SH-SY5Y (cell line): ENCODE data around the gene CENPC.

Source experiments
- GATA2 ChIP-seq: IDR thresholded peaks from 2 replicates; pipeline ENCODE4 v1.6.1; 2011; ENCODE audit warnings: mild to moderate bottlenecking, low read depth, low read length
- GATA3 ChIP-seq: IDR thresholded peaks from 2 replicates; pipeline ENCODE4 v1.6.1; 2011; ENCODE audit warnings: low read depth, mild to moderate bottlenecking, low read length, moderate library complexity

CENPC gene

DNA sequence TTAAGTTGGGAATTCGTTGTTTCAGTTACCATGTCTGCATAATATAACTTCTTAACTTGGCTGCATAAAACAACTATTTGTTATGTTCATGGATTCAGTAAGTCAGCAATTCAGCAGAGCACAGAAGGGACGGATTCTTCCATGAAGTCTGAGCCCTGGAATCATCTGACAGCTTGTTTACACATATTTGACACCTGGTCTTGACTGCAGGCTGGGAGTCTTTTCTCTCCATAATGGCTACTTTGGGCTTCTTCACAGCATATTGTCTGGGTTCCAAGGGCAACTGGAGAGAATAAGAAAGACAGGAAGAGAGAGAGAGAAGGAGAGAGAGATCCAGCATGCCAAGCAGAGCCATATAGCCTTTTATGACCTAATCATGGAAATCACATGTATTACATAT is 23.1 kb downstream of the CENPC start:
- TF ChIP-seq GATA2 = no peak
- TF ChIP-seq GATA3 = no peak

DNA sequence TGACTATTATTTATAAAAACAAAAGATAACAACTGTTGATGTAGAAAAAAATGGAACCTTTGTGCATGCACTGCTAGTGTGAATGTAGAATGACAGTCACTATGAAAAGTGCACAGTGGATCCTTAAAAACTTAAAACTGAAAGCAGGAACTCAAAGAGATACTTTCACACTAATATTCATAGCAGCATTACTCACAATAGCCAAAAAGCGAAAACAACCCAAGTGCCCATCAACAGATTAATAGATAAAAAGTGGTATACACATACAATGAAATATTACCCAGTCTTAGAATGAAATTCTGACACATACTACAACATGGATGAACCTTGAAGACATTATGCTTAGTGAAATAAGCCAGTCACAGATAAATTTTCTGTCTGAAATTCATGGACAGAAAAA is 23.8 kb downstream of the CENPC start:
- TF ChIP-seq GATA2 = no peak
- no peak for TF ChIP-seq GATA3

DNA sequence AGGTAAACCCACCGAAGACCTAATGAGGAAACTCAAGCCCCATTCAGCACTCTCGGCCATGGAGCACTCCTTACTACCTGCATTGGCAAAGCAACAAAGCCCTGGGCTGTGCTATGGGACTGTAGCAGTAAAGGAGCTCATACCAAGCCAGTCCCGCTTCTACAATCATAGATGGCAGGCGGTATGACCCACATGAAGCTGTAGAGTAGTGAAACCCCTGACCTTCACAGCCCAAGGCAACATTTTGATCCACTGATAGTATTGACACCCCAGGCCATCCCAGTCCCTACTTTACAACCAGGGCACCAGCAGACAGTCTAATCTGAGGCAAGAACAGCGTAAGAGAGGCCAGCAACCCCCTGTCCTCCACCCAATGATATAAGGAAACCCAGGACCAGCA is 25.2 kb downstream of the CENPC start:
- TF ChIP-seq GATA3 (no peak), GATA2 (no peak)

DNA sequence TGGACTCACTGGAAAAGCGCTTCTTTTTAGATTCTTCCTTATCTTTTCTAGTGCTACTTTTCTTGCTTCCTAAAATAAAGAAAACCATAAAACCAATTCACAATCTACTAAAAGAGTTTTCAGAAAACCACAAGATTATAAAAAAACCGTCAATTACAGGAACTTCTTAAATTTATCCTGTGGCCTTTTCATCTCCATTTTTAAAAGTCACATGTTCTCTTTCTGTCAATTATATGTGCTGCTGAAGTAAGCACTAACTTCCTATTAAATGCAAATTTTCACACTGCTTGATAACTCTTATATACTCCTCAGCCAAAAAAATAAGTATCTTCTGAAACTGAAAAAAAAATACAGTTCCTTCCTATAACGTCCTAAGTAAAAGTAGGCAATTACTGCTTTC is 32.8 kb downstream of the CENPC start:
- no peak for TF ChIP-seq GATA3
- no peak for TF ChIP-seq GATA2

DNA sequence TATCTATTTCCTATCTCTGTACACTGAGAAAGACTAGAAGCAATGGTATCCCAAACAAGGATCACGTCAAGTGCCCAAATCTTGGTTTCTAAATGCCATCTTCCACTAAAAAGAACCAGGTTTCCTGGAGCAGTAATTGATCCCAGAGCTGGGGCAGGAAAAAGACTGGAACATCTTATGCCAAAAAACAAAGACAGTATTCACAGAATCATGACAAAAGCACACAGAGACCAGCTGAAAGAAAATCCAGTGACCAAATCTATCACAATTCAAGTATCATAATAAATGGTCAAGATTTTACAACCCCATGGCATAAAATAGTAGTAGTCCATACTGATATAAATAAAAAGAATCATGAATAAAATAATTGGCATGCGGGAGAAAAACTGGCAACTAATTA is 44.9 kb downstream of the CENPC start:
- TF ChIP-seq GATA2 (no peak), GATA3 (no peak)

DNA sequence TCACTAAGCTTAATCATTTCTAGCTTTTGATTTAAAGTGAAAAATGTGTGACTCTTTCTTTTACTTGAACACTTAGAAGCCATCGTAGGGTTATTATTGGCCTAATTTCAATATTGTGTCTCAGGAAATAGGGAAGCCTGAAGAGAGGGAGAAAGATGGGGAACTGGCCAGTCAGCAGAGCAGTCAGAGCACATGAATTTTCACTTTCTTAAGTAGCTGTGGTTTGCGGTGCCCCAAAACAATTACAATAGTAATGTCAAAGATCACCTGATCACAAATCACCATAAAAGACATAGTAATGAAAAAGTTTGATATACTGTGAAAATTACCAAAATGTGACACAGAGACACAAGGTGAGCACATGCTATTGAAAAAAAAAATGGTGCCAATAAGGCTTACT is 45.5 kb downstream of the CENPC start:
- TF ChIP-seq GATA2 = no peak
- TF ChIP-seq GATA3 = no peak

DNA sequence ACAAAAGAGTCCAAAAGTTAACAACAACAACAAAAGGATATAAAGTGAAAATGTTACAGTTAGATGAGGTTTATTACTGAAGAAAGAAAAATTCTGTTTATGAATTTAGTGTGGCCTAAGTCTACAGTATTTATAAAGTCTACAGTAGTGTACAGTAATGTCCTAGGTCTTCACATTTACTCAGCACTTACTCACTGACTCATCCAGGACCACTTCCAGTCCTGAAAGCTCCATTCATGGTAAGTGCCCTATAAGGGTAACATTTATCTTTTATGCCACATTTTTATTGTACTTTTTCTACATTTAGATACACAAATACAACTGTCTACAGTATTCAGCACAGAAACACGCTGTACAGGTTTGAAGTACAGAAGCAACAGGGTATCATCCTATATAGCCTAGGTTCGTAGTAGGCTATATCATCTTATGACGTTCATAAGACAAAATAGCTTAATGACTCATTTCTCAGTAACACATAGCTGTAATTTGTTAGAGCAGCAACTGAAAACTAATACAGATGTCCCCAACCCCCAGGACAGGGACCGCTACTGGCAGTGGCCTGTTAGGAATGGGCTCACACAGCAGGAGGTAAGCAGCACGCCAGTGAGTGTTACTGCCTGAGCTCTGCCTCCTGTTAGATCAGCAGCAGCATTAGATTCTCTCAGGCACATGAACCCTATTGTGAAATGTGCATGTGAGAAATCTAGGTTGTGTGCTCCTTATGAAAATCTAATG is 61.3 kb downstream of the CENPC start:
- TF ChIP-seq GATA3 (no peak), GATA2 (no peak)

DNA sequence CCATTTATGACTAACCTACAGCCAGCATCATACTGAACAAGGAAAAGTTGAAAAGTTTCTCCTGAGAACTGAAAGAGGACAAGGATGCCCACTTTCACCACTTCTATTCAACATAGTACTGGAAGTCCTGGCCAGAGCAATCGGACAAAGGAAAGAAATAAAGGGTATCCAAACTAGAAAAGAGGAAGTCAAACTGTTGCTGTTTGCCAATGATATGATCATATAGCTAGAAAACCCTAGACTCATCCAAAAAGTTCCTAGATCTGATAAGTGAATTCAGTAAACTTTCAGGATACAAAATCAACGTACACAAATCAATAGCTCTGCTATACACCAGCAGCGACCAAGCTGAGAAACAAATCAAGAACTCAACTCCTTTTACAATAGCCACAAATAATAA is 64.5 kb downstream of the CENPC start:
- no peak for TF ChIP-seq GATA3
- TF ChIP-seq GATA2 = no peak

DNA sequence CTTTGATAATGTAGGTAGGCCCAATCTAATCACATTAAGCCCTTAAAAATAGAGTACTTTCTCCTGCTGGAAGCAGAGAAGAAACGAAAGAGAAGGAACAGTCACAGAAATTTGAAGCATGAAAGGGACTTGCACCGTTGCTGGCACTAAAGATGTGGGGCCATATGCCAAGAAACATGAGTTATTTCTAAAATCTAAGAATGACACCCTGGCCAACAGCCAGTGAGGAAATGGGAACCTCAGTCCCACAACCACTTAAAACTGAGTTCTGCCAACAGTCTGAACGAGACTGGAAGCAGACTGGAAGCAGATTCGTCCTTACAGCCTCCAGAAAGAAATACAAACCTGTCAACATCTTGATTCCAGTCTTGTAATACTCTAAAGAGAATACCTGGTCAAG is 70.1 kb downstream of the CENPC start:
- TF ChIP-seq GATA3 (no peak), GATA2 (no peak)

DNA sequence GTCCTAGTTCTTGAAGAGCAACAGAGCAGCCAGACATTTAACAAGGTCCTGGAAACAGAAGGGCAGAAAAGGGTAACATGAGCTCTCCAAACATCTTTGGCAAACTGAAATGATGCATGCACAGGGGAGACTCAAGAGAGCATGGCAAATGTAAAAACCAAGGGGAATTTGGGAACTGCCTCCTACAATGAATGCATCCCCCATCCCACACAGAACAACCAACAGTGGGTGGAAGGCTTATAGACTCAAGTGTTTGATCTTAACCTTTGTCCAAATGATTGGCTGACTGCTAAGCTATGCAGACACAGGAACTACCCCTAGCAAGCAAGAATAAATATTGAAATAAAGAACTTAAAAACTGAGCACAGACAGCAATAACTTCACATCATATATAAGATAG is 74.4 kb downstream of the CENPC start:
- TF ChIP-seq GATA2 (no peak), GATA3 (no peak)

DNA sequence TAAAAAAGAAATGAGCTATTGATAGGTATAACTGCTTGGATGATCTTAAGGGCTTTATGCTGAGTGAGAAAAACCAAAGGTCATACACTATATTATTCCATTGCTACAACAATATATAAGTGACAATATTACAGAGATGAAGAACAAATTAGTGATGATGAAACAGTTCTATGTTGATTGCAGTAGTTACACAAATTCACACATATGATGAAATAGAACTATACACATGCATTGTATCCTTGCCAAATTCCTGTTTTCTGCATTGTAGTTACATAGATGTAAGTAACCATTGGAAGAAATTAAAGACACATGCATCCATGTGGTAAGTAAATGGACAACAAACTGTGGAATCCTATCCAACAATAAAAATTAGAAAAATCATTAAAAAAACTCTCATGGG is 76.5 kb downstream of the CENPC start:
- TF ChIP-seq GATA3 (no peak), GATA2 (no peak)

DNA sequence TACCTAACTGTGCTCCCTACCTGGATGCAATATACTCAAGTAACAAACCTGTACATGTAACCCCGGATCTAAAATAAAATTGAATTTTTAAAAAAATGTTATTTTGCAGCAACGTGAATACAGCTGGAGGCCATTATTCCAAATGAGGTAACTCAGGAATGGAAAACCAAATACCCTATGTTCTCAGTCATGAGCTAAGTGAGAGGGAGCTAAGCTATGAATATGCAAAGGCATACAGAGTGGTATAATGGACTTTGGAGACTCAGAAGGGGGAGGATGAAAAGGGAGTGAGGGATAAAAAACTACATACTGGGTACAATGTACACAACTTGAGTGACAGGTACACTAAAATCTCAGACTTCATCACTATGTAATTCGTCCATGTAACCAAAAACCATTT is 78.6 kb downstream of the CENPC start:
- no peak for TF ChIP-seq GATA3
- no peak for TF ChIP-seq GATA2

DNA sequence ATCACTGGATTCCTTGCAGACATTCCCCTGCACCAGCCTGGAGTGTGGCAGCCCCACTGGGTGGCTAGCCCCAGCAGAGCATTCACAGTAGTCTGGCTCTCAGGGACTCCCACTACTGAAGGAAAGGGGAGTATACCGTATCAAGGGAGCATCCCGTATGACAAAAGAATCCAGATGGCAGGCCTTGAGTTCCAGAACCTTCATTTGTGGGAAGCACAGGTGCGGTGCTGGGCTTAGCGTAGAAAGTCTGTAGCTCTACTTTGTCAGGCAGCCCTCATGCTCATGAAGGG is 79.6 kb downstream of the CENPC start:
- TF ChIP-seq GATA2 (no peak), GATA3 (no peak)

DNA sequence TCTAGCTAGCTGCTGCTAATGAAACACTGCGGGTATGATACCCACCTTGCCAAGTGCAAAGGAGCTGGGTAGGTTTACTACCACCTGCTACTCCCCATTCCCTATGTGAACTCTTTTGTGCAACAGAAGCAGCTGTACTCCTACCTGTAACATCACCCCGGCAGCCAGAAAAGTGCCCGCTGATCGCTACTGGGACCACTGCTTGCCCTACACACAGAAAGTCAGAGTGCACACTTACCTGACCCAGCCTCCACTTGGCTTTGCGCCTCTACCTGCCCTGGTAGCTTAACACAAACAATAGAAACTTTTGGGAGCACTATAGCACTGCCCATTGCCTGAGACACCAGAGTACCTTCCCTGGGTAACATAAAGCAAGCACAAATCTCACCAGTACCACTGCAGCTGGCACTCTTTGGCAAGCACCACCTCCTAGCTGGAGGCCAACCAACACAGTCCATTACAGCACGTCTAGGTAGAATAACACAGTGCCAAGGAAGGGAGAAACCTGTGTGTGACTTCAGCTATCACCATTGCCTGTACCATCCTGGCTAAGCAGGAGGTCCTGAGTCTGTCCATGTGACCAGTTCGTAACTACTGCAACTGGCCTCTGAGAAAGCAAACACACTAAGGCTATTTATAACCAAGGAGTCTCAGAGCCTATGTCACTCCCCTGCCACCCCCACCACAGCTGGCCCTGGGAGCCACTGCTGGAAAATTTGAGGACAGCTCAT is 80.1 kb downstream of the CENPC start:
- TF ChIP-seq GATA2 (no peak), GATA3 (no peak)

DNA sequence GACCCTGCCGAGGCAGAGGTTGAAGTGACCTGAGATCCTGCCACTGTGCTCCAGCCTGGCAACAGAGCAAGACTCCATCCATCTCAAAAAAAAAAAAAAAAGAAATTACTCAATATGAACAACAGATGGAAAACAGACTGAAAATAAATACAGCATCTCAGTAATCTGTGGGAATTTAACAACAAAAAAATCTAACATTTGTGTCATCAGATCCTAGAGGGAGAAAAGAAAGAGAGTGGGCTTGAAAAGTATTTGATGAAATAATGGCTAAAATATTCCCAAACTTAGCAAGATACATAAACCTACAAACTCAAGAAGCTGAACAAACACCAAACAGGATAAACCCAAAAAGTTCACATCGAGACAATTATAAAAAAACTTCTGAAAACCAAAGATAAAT is 84.7 kb downstream of the CENPC start:
- TF ChIP-seq GATA3 (no peak), GATA2 (no peak)
